Activated CD8-positive, alpha-beta memory T cell treated with anti-CD3 and anti-CD28 coated beads for 36 hours (primary cell): ENCODE results near the gene GLRX. TPM values are rescaled to one million over a fixed set of nuclear protein-coding genes. Genes with fewer than 3 reads are reported as not detected.

ENCODE experiments used
- CTCF ChIA-PET: fragments of 350-600 bp; sonication (Branson Sonifier 250); formaldehyde crosslinking; loops from one replicate; lab custom pipeline; 2021; ENCODE audit warnings: antibody characterized with exemption; lab: Charles Lee
- POLR2A ChIA-PET: fragments of 350-600 bp; sonication (Branson Sonifier 250); formaldehyde crosslinking; loops from one replicate; lab custom pipeline; 2021; ENCODE audit warnings: antibody characterized with exemption; lab: Charles Lee
- total RNA-seq, 2 experiments: library from RNA; stranded (reverse); gene quantifications; one replicate each; pipeline ENCODE4 v1.2.3, GENCODE V29; 2021

Gene GLRX
- total RNA-seq, 2 experiments from 2014 or later, result 20.9 to 22.0 TPM

DNA sequence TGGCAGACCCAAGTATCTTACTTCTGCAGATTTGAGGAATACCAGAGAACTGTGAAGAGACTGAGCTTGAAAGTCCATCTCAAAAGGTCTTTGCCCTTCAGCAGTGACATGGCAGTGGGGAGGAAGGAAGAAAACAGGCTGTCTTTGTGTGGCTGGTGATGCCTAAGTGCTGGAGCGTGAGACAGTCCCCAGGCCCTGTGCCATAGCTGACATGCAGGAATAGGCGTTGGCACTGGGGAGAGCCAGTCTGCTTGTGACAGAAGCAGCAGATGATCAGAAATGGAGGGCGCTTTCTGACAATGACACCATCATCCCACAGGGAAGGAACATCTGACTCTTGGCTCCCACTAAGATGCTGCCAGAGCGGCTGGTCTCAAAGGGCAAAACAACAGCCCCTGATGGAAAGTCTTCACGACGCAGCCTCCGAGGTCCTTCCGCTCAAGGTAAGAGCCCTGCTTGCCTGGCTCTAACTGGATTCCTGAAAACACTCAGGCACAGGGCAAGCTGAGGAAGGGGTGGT, 15.5 kb upstream of the GLRX start:
- POLR2A ChIA-PET, result no interaction called here
- CTCF ChIA-PET, result interaction anchor here (1.6 to 2.6 kb wide), 3 partner anchors 8 to 57 kb away, joined by 6 to 9 read pairs (median 8); partner anchors contain the start of gene GLRX

GRCh38 chr5:95837492-95837891, 15.0 kb upstream of the GLRX start:
- CTCF ChIA-PET, result interaction anchor here (1.1 to 2.6 kb wide), 4 partner anchors 9 to 193 kb away, joined by 3 to 9 read pairs (median 7); partner anchors contain the start of gene GLRX

DNA sequence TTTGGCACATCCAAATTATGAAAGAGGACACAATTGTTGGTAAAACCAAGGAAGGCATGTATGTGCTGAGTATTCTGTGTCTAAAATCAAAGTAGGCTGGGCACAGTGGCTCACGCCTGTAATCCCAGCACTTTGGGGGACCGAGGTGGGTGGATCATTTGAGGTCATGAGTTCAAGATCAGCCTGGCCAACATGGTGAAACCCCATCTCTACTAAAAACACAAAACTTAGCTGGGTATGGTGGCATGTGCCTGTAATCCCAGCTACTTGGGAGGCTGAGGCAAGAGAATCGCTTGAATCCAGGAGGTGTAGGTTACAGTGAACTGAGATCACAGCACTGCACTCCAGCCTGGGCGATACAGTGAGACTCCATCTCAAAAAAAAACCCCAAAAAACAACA, 14.4 kb upstream of the GLRX start:
- CTCF ChIA-PET, result interaction anchor here (0.7 to 2.6 kb wide), 5 partner anchors 10 to 193 kb away, joined by 3 to 9 read pairs (median 6); partner anchors contain the start of gene GLRX
- POLR2A ChIA-PET, result interaction anchor here (0.7 kb wide), 1 partner anchor 190 kb away, joined by 3 read pairs; the partner anchor contains the start of gene RFESD

More at GRCh38 chr5:95837492-95837891, 15.0 kb upstream of the GLRX start:
- POLR2A ChIA-PET, result no interaction called here

- ChIA-PET CTCF (interaction anchor here (0.7 to 2.6 kb wide), 4 partner anchors 10 to 192 kb away, joined by 3 to 9 read pairs (median 4); partner anchors contain the start of gene GLRX), POLR2A (interaction anchor here (0.7 kb wide), 1 partner anchor 190 kb away, joined by 3 read pairs; the partner anchor contains the start of gene RFESD)
These were observed 14.0 kb upstream of the GLRX start for GRCh38 chr5:95836544-95836943.

DNA sequence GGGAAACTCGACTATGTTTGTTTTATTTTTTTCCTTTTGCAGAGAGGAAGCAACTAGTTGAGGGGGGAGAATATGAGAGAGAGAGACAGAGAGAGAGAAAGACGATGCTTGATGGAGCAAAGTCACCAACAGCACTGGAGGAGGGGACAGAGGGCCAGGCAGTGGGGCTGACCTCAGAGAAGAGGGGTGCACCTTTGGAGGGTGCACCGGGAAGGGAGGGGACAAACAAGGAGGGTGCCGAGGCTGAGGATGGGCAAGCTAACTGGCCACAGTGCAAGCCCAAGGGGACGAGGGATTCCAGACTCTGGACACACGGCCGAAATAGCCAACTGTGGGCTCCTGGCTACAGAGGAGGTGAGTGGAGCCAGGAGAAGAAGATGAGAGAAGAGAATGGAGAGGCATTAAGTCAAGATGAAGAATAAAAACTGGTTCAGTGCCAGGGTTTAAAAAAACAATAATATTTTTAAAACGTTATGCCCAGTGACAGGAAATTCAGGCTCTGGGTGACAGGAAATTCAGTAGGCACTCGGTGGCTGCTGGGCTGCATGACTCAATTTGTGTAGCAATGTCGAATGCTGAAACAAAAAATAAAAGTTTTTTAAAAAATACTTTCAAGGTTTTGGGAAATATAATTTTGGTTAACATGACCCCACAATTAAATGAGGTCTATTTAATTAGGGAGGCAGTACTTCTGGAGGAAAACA, 13.3 kb upstream of the GLRX start:
- POLR2A ChIA-PET, result interaction anchor here (0.8 to 1.7 kb wide), 3 partner anchors 13 to 27 kb away, joined by 6 to 13 read pairs (median 12); partner anchors contain the start of gene GLRX

DNA sequence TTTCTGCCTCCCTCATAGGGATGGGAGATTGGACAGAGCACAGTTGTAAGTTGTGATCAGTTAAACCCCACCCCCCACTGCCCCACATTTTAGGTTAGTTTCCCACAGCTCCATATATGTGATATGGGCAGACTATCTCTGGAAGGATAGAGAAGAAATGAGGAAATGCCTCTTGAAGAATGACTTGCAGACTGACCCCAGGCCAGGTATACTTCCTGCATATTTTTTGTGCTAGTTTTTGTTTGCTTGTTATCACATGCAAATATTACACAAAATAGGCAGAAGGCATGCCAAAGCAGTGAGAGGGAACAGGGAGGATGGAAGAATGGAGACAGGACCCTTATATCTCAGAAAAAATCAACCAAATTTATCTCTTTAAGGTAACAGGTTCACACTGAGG, 10.1 kb upstream of the GLRX start:
- POLR2A ChIA-PET, result interaction anchor here (1.2 kb wide), 1 partner anchor 10 kb away, joined by 3 read pairs; the partner anchor contains the start of gene GLRX

More for the DNA sequence above, 13.3 kb upstream of the GLRX start:
- CTCF ChIA-PET, result interaction anchor here (2.0 to 2.6 kb wide), 3 partner anchors 11 to 15 kb away, joined by 8 to 10 read pairs (median 9); partner anchors contain the start of gene GLRX

DNA sequence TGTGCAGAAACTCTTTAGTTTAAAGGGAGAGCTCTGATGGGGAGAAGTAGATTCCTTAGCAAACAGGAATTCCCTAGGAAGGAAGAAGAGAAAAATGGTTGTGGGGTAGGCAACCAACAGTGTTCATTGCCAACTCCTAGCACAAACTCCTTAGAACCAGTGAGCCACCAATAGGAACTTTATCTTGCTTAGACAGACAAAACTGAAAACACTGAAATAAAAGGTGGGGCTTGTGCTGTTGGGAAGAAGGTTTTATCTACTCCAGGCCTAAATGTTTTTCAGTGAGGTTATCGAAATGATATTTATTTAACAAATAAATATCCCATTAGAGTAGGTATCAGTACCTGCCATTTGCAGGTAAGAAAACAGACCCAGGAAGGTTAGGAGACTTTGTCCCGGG, 7.7 kb upstream of the GLRX start:
- ChIA-PET POLR2A (no interaction called here), CTCF (no interaction called here)

More for the DNA sequence above, 10.1 kb upstream of the GLRX start:
- CTCF ChIA-PET, result interaction anchor here (1.8 kb wide), 1 partner anchor 51 kb away, joined by 7 read pairs; no protein-coding TSS in a partner anchor

DNA sequence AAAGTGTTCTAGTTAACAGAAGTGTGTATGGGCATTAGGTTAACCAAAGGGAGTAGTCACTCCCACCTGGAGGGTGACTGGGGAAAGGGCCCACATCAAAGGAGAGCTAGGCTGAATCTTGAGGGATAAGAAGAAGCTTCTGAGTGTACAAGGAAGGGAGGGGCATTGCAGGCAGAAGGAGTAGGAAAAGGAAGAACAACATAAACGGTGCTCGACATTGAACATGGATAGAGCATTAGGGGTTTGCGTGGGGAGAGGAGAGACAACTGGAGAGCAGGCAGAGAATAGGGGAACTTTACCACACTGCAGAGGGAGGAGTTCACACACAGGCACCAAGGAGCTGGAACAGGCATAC, 5.3 kb upstream of the GLRX start:
- ChIA-PET POLR2A (interaction anchor here (0.6 kb wide), 1 partner anchor 44 kb away, joined by 20 read pairs; no protein-coding TSS in a partner anchor), CTCF (interaction anchor here (1.3 kb wide), 1 partner anchor 46 kb away, joined by 3 read pairs; no protein-coding TSS in a partner anchor)

DNA sequence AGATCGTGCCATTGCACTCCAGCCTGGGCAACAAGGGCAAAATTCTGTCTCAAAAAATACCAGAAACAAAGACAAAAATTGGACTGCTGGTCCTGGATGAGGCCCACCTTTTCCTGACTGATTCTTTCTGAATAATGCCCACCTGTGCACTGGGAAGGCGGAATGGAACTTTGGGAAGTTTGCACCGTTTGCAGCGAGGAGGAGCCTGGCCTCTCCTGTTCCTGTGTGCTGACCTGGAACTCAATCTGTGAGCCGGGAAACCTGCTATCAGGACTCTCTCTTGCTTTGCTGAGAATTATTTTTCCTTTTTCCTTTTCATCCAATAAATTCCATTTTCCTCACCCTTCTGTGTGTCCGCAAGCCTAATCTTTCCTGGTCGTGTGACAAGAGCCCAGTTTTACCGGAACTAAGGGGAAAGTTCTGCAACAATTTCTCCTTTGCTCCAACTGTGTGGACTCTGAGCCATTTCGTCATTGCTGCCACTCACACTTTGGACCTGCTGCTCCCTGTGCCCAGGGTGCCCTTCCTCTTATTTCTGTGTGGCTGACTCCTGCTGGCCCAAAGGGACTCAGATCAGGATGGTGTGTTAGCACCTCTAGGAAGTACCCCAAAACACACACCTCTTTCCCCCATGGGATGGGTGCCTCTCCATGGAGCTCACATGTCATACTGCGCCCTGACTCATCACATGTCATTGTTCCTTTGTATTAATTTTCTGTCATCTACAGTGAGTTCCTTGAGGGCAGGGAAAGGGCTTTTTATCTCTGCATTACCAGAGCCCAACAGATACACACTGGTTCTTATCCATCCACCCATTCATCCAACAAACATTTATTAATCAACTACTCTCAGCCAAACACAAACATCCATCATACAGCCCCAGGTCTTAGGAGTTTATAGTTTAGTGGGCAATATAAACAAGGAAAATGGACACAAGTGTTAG, 4.7 kb upstream of the GLRX start:
- POLR2A ChIA-PET, result interaction anchor here (0.6 kb wide), 1 partner anchor 44 kb away, joined by 20 read pairs; no protein-coding TSS in a partner anchor
- CTCF ChIA-PET, result no interaction called here

- POLR2A ChIA-PET, result no interaction called here
- CTCF ChIA-PET, result no interaction called here
These were observed 3.0 kb upstream of the GLRX start for GRCh38 chr5:95825495-95825894.

GRCh38 chr5:95824747-95825146, 2.2 kb upstream of the GLRX start:
- ChIA-PET CTCF (interaction anchor here (0.6 to 2.4 kb wide), 3 partner anchors 10 to 43 kb away, joined by 3 to 10 read pairs (median 7); no protein-coding TSS in a partner anchor), POLR2A (interaction anchor here (3.0 kb wide), 1 partner anchor 10 kb away, joined by 13 read pairs; no protein-coding TSS in a partner anchor)

GRCh38 chr5:95823738-95824609, 1.4 kb upstream of the GLRX start:
- CTCF ChIA-PET, result interaction anchor here (0.8 to 2.4 kb wide), 3 partner anchors 11 to 43 kb away, joined by 3 to 10 read pairs (median 7); no protein-coding TSS in a partner anchor
- POLR2A ChIA-PET, result interaction anchor here (1.1 to 3.0 kb wide), 3 partner anchors 11 to 16 kb away, joined by 3 to 13 read pairs (median 4); no protein-coding TSS in a partner anchor

- ChIA-PET CTCF (interaction anchor here (0.8 to 2.4 kb wide), 7 partner anchors 11 to 42 kb away, joined by 3 to 10 read pairs (median 5); no protein-coding TSS in a partner anchor), POLR2A (interaction anchor here (0.7 to 3.0 kb wide), 7 partner anchors 9 to 176 kb away, joined by 3 to 13 read pairs (median 3); no protein-coding TSS in a partner anchor)
These were observed 752 bp upstream of the GLRX start for GRCh38 chr5:95823218-95823737.

DNA sequence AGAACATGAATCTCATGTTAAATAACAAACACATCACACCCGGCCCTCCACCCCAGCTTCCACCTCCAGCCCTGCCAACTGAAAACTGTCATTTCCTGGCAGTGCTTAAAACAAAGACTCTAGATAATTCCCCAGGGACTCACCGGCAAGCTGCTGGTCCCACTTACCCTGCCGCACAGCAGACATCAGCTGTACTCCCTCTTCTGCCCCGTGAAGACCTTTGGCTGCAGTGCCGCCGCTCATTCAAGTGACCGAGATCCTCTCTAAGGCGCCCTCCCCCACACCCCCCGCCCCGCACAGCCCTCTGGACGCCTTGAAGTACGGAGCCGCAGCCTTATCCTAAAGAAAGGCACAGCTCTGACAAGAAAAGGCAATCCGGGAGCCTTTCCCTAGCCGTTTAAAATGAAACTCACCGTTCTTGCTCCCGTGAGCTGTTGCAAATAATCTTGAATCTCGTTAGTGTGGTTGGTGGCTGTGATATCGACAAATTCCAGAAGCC, 434 bp downstream of the GLRX start:
- CTCF ChIA-PET, result interaction anchor here (1.0 to 2.4 kb wide), 8 partner anchors 10 to 191 kb away, joined by 3 to 8 read pairs (median 4); no protein-coding TSS in a partner anchor

GRCh38 chr5:95821110-95822021, 1.2 kb downstream of the GLRX start:
- CTCF ChIA-PET, result interaction anchor here (1.1 to 2.4 kb wide), 7 partner anchors 9 to 190 kb away, joined by 3 to 8 read pairs (median 4); no protein-coding TSS in a partner anchor
- POLR2A ChIA-PET, result interaction anchor here (0.6 to 3.0 kb wide), 6 partner anchors 12 to 175 kb away, joined by 3 to 13 read pairs (median 10); partner anchors contain the start of gene RFESD

More for the DNA sequence above, 434 bp downstream of the GLRX start:
- POLR2A ChIA-PET, result interaction anchor here (0.6 to 3.0 kb wide), 7 partner anchors 10 to 175 kb away, joined by 3 to 13 read pairs (median 3); partner anchors contain the start of gene RFESD
